K562 (cell line): ENCODE data around the gene UGT1A9. TPM values are rescaled to one million over a fixed set of nuclear protein-coding genes. Genes with fewer than 3 reads are reported as not detected.

Source experiments
- ATAC-seq: fragments of 200-7000 bp; cut with Tn5 transposase; 3 replicates; pipeline ENCODE4 v1.9.1; 2020; ENCODE audit warnings: moderate library complexity
- BruUV-seq: library from RNA; stranded (reverse); fragments of 400-500 nt; replicated peaks from 2 replicates; lab custom pipeline; 2021; lab: Mats Ljungman, UMichigan
- CTCF ChIA-PET: fragments of 300-600 bp; formaldehyde crosslinking; extraction: SDS; loops from one replicate; lab custom pipeline; 2021; ENCODE audit warnings: low intra/inter-chr PET ratio; lab: Yijun Ruan, JAX
- POLR2A ChIA-PET: fragments of 300-600, 350-650 bp; sonication (Branson Sonifier 250); formaldehyde crosslinking; extraction: SDS; loops from one replicate; lab custom pipeline; 2021; ENCODE audit warnings: antibody characterized with exemption, inconsistent platforms; lab: Yijun Ruan, JAX
- DNase-seq, 4 experiments: peaks; one replicate each; pipeline versions ENCODE4 v3.0.0 to v3.0.0-alpha.2; 2011 to 2018; ENCODE audit warnings: low spot score in 3 of 4, mixed read lengths in 3 of 4; ENCODE audit errors: extremely low read depth in 1 of 4
- FAIRE-seq: peaks from 2 replicates; lab custom pipeline; 2011; peaks lifted over from hg19 to GRCh38; lab: Jason Lieb, UNC
- H2AFZ ChIP-seq: 2 replicates; pipeline ENCODE4 v1.6.0; 2011; ENCODE audit warnings: low read depth, low read length, control low read depth, inconsistent platforms
- H3K27ac ChIP-seq: fragments of 200-600 bp; 3 replicates; pipeline ENCODE4 v1.8.0; 2011; ENCODE audit warnings: low read depth, mild to moderate bottlenecking, control low read depth, inconsistent platforms, low read length, moderate library complexity, mixed read lengths; ENCODE audit errors: extremely low read depth
- H3K27me3 ChIP-seq, 2 experiments: fragments of 300-600 bp in 1 of 2; 2 replicates in 1 of 2; 3 replicates in 1 of 2; pipeline versions ENCODE4 v1.6.0 to v1.8.0; 2011; ENCODE audit warnings: inconsistent platforms in 2 of 2, low read length in 2 of 2, mild to moderate bottlenecking in 1 of 2, mixed read lengths in 1 of 2, moderate library complexity in 1 of 2; ENCODE audit not compliant: control insufficient read depth in 2 of 2, insufficient read depth in 2 of 2
- H3K36me3 ChIP-seq: fragments of 300-600 bp; 3 replicates; pipeline ENCODE4 v1.8.0; 2011; ENCODE audit warnings: mild to moderate bottlenecking, low read length, inconsistent platforms; ENCODE audit not compliant: control insufficient read depth, insufficient read depth
- H3K4me1 ChIP-seq, 2 experiments: fragments of 200-600 bp in 1 of 2; replicated peaks in 1 of 2; 2 replicates in 1 of 2; 3 replicates in 1 of 2; pipeline versions ENCODE4 v1.5.1 to v1.8.0; 2011; ENCODE audit warnings: inconsistent platforms in 2 of 2, low read length in 2 of 2, mild to moderate bottlenecking in 1 of 2, mixed read lengths in 1 of 2, moderate library complexity in 1 of 2; ENCODE audit not compliant: control insufficient read depth in 2 of 2, insufficient read depth in 2 of 2
- H3K4me2 ChIP-seq: 2 replicates; pipeline ENCODE4 v1.6.1; 2011; ENCODE audit warnings: low read length, control low read depth, inconsistent platforms, mixed read lengths; ENCODE audit not compliant: insufficient read depth
- H3K4me3 ChIP-seq: fragments of 200-600 bp; sonication (generic), shearing (Covaris generic); 2 replicates; pipeline ENCODE4 v1.5.1; 2016; ENCODE audit warnings: control low read depth, inconsistent platforms
- H3K79me2 ChIP-seq: fragments of 200-600 bp; 3 replicates; pipeline ENCODE4 v1.8.0; 2011; ENCODE audit warnings: low read length, inconsistent platforms; ENCODE audit not compliant: control insufficient read depth, insufficient read depth
- H3K9ac ChIP-seq, 2 experiments: 2 replicates each; pipeline versions ENCODE4 v1.6.0 to v1.6.1; 2011; ENCODE audit warnings: low read depth in 2 of 2, low read length in 2 of 2, control low read depth in 1 of 2, inconsistent platforms in 1 of 2, mild to moderate bottlenecking in 1 of 2, mixed read lengths in 1 of 2; ENCODE audit not compliant: insufficient read depth in 1 of 2
- H3K9me1 ChIP-seq: one replicate; pipeline ENCODE4 v1.6.0; 2011; ENCODE audit warnings: inconsistent platforms, mild to moderate bottlenecking, low read length, moderate library complexity; ENCODE audit not compliant: control insufficient read depth, insufficient read depth
- H3K9me3 ChIP-seq: replicated peaks from 2 replicates; pipeline ENCODE4 v1.5.1; 2011; ENCODE audit warnings: low read depth, low read length, inconsistent platforms; ENCODE audit not compliant: control insufficient read depth, insufficient read depth
- H4K20me1 ChIP-seq: replicated peaks from 2 replicates; pipeline ENCODE4 v1.6.1; 2011; ENCODE audit warnings: low read length, inconsistent platforms, mixed read lengths; ENCODE audit not compliant: control insufficient read depth, insufficient read depth
- ATF2 ChIP-seq: sonication (generic); formaldehyde crosslinking; IDR thresholded peaks from 2 replicates; pipeline ENCODE4 v1.8.1; 2022; ENCODE audit warnings: missing genetic modification reagents
- CBX8 ChIP-seq: fragments of 200-600 bp; sonication (generic); IDR thresholded peaks from 2 replicates; pipeline ENCODE4 v1.6.1; 2012; ENCODE audit warnings: borderline replicate concordance, mixed run types, low read depth, mild to moderate bottlenecking, moderate library complexity, mixed read lengths, low read length, control low read depth, inconsistent platforms; ENCODE audit not compliant: poor library complexity, severe bottlenecking; ENCODE audit errors: extremely low read depth
- CSDE1 ChIP-seq, 2 experiments: fragments of 450-650 bp; IDR thresholded peaks; 2 replicates each; pipeline ENCODE4 v1.6.1; 2016; ENCODE audit warnings: mild to moderate bottlenecking in 1 of 2
- CTCF ChIP-seq, 3 experiments: IDR thresholded peaks in 2 of 3; conservative IDR thresholded peaks in 1 of 3; 2 replicates each; pipeline ENCODE4 v1.5.1; 2011 to 2012; ENCODE audit warnings: low read length in 3 of 3, mild to moderate bottlenecking in 3 of 3, control low read depth in 2 of 3, improper control_type of control experiment in 1 of 3, inconsistent platforms in 1 of 3, low read depth in 1 of 3, mixed read lengths in 1 of 3, moderate library complexity in 1 of 3; ENCODE audit not compliant: insufficient read depth in 2 of 3
- DDX20 ChIP-seq: fragments of 450-650 bp; IDR thresholded peaks from 2 replicates; pipeline ENCODE4 v1.6.1; 2016; ENCODE audit warnings: missing genetic modification characterization, low read depth, mild to moderate bottlenecking, missing compliant biosample characterization, moderate library complexity
- GTF2E2 ChIP-seq: fragments of 200-800 bp; sonication (Bioruptor generic); IDR thresholded peaks from 2 replicates; pipeline ENCODE4 v1.6.1; 2016; ENCODE audit warnings: missing genetic modification characterization, missing compliant biosample characterization
- KHSRP ChIP-seq: fragments of 450-650 bp; IDR thresholded peaks from 2 replicates; pipeline ENCODE4 v1.6.1; 2017
- MAFF ChIP-seq: IDR thresholded peaks from 2 replicates; pipeline ENCODE4 v1.6.1; 2012; ENCODE audit warnings: low read length, improper control_type of control experiment
- MBD2 ChIP-seq: sonication (generic); IDR thresholded peaks from 2 replicates; pipeline ENCODE4 v1.6.1; 2016; ENCODE audit warnings: low read depth, borderline replicate concordance
- MEF2D ChIP-seq: conservative IDR thresholded peaks from 2 replicates; pipeline ENCODE4 v1.6.1; 2016; ENCODE audit warnings: low read depth, missing genetic modification characterization, missing compliant biosample characterization
- PHTF2 ChIP-seq: fragments of 250-450 bp; sonication (Bioruptor Pico); IDR thresholded peaks from 2 replicates; pipeline ENCODE4 v1.5.0; 2021; ENCODE audit warnings: mild to moderate bottlenecking
- SRF ChIP-seq, 2 experiments: fragments of 250-450, 450-650 bp in 1 of 2; sonication (Bioruptor Pico) in 1 of 2; sonication (generic) in 1 of 2; formaldehyde crosslinking; IDR thresholded peaks; 2 replicates each; pipeline versions ENCODE4 v1.5.0 to v1.5.1; 2020 to 2022; ENCODE audit warnings: mild to moderate bottlenecking in 1 of 2, missing genetic modification reagents in 1 of 2
- TBP ChIP-seq: optimal IDR thresholded peaks from 2 replicates; pipeline ENCODE3; 2011; ENCODE audit warnings: low read depth, low read length, improper control_type of control experiment
- XRCC3 ChIP-seq: fragments of 450-650 bp; IDR thresholded peaks from 2 replicates; pipeline ENCODE4 v1.6.1; 2017; ENCODE audit warnings: mild to moderate bottlenecking, moderate library complexity
- ZBTB12 ChIP-seq: fragments of 250-450 bp; sonication (Bioruptor Pico); IDR thresholded peaks from 2 replicates; pipeline ENCODE4 v1.4.0; 2020
- ZNF408 ChIP-seq: fragments of 250-450 bp; sonication (Bioruptor Pico); IDR thresholded peaks from 2 replicates; pipeline ENCODE4 v1.4.0; 2020; ENCODE audit warnings: low read depth, mild to moderate bottlenecking, moderate library complexity
- ZNF695 ChIP-seq: fragments of 450-650 bp; formaldehyde crosslinking; IDR thresholded peaks from 2 replicates; pipeline ENCODE4 v1.4.0; 2020; ENCODE audit warnings: mild to moderate bottlenecking, moderate library complexity
- WGBS: fragments of 100-300 bp; shearing (Covaris generic); methylation state at CpG from one replicate; pipeline ENCODE4 v1.1.6; 2016; ENCODE audit warnings: low coverage, mixed read lengths; ENCODE audit not compliant: insufficient coverage; ENCODE audit errors: missing lambda C conversion rate; 5-methylcytosine and 5-hydroxymethylcytosine counted together
- in situ Hi-C: fragments of 300-500 bp; cut with MboI; formaldehyde crosslinking; loops from 4 replicates; pipeline ENCODE4 v1.15.0; 2018; ENCODE audit warnings: inconsistent platforms, mixed read lengths
- intact Hi-C: fragments of 100-400 bp; cut with micrococcal nuclease; formaldehyde crosslinking; loops from 2 replicates; pipeline ENCODE4 v1.14.2; 2022
- polyA plus RNA-seq, 8 experiments: library from polyadenylated mRNA; depleted of rRNA in 4 of 8; stranded (reverse) in 5 of 8; unstranded in 3 of 8; fragments of >200 nt; fragmentation: Nextera tagmentation in 2 of 8; fragmentation: Illumina TruSeq in 1 of 8; extraction: Ambion mirVana in 2 of 8; extraction: Trizol in 1 of 8; gene quantifications; 2 replicates each; pipeline versions ENCODE4 v1.2.1 to v1.2.3, GENCODE V29; 2011 to 2014; ENCODE audit warnings: inconsistent platforms in 1 of 8, missing spikeins in 1 of 8
- total RNA-seq, 7 experiments: library from RNA; depleted of rRNA in 6 of 7; stranded (reverse); fragments of >200 nt in 6 of 7; fragmentation: Illumina TruSeq in 2 of 7; extraction: Trizol in 2 of 7; gene quantifications; 2 replicates each; pipeline versions ENCODE4 v1.2.1 to v1.2.3, GENCODE V29; 2011 to 2021; ENCODE audit warnings: low replicate concordance in 1 of 7

UGT1A9 gene
- total and polyA plus RNA-seq, 9 of the 15 experiments (the other 6 are each of a cell fraction or from before 2014, with no cell fraction given) = 0.09 TPM; not detected in 8

- no peak for TF ChIP-seq CBX8
- no peak for TF ChIP-seq CSDE1 (IDR thresholded peaks at IDR 0.05)
- no peak for TF ChIP-seq MBD2
- no peak for TF ChIP-seq TBP
- TF ChIP-seq, all 486 proteins: peak for 0
These were observed 127.5 kb downstream of the UGT1A9 start (continued) for GRCh38 chr2:233799087-233799665.

- Histone ChIP-seq H4K20me1 (no peaks in the 10 kb centered on the region), H3K9ac (no peak overlapping the region), H3K36me3 (no peaks in the 10 kb centered on the region), H3K4me3 (no peak overlapping the region), H3K4me2 (no peak overlapping the region), H3K4me1 (no peaks in the 10 kb centered on the region; a peak in 1 of 5 replicates), H3K27ac (no peak overlapping the region), H3K9me1 (no peaks in the 10 kb centered on the region), H3K9me3 (no peaks in the 10 kb centered on the region), H3K79me2 (no peaks in the 10 kb centered on the region), H2AFZ (no peak overlapping the region), H3K27me3 (peaks cover 0 to 6% of the 10 kb centered on the region in 2 experiments; a peak in 2 of 5 replicates)
- ATAC-seq (no peak), DNase-seq (no peak), FAIRE-seq (no peak)
- WGBS = 0% methylated on average over 5 of the region's 5 CpGs
- intact Hi-C loops = no loop called here
- POLR2A ChIA-PET = no interaction called here
- BruUV-seq = no TSS peak
- CTCF ChIA-PET = no interaction called here
- in situ Hi-C loops = no loop called here
- TF ChIP-seq PHTF2 (CRISPR knock-in tag) = no peak
- TF ChIP-seq KHSRP = no peak
- no peak for TF ChIP-seq CTCF (IDR thresholded peaks at IDR 0.05 in 2 of 3, conservative IDR thresholded peaks at IDR 0.05 in 1 of 3; ENCODE audit: insufficient read depth in 2 of 3, low read depth in 1 of 3, low read length in 3 of 3)
- TF ChIP-seq SRF (CRISPR knock-in tag; IDR thresholded peaks at IDR 0.05) = no peak
- TF ChIP-seq MEF2D (tag) = no peak
- TF ChIP-seq XRCC3 = no peak
- TF ChIP-seq DDX20 (tag) = no peak
- no peak for TF ChIP-seq MAFF
- TF ChIP-seq ATF2 (CRISPR knock-in tag) = no peak
- TF ChIP-seq ZNF408 = no peak
- no peak for TF ChIP-seq ZNF695 (CRISPR knock-in tag)
- no peak for TF ChIP-seq GTF2E2 (tag)
- TF ChIP-seq ZBTB12 (CRISPR knock-in tag) = no peak
These were observed 128.0 kb downstream of the UGT1A9 start for GRCh38 chr2:233799716-233800115.
